ENCODE measurements around the gene CDKN2B-AS1. TPM values are rescaled to one million over a fixed set of nuclear protein-coding genes. Genes with fewer than 3 reads are reported as not detected.
A peak's percentile ranks its signal among the peaks of the same experiment; 100 is the strongest.

CDKN2B-AS1 gene
- total and polyA plus RNA-seq, 2 of the 13 experiments (the other 11 are each of a cell fraction or from before 2014, with no cell fraction given) = 0.64 to 2.3 TPM

- 0% methylated on average over 1 of the region's 1 CpG for WGBS (ENCODE audit: low lambda C conversion rate)
- intact Hi-C loops (cut with micrococcal nuclease; ENCODE audit: unreplicated experiment) = no loop called here
- DNase-seq (ENCODE audit: low spot score) = no peak
- Histone ChIP-seq H3K36me3 (replicated peaks in 1 of 2; ENCODE audit: control insufficient read depth in 1 of 2, insufficient read depth in 2 of 2, low read length in 2 of 2) (no peaks in the 10 kb centered on the region), H3K4me3 (replicated peaks in 1 of 3; ENCODE audit: insufficient read depth in 1 of 3, low read depth in 2 of 3, low read length in 3 of 3) (no peak overlapping the region), H2AFZ (ENCODE audit: low read length) (no peak overlapping the region), H3K4me2 (ENCODE audit: low read depth, low read length) (no peak overlapping the region), H3K9me3 (ENCODE audit: low read length) (no peaks in the 10 kb centered on the region), H3K79me2 (ENCODE audit: insufficient read depth, low read length) (no peaks in the 10 kb centered on the region), H3K27me3 (ENCODE audit: control insufficient read depth in 1 of 2, insufficient read depth in 2 of 2, low read length in 2 of 2) (0 out of 5 replicates have a peak, but pooled peaks cover 0 to 1% of the 10 kb centered on the region in 2 experiments), H3K4me1 (ENCODE audit: insufficient read depth, low read length) (no peaks in the 10 kb centered on the region), H4K20me1 (ENCODE audit: insufficient read depth, low read length) (no peaks in the 10 kb centered on the region), H3K9ac (ENCODE audit: insufficient read depth, low read depth, low read length) (no peak overlapping the region), H3K27ac (ENCODE audit: extremely low read length, insufficient read depth, low read length) (no peak overlapping the region)
- no TSS peak for BruUV-seq (replicated peaks)
- in situ Hi-C loops (cut with HindIII; ENCODE audit: extremely low pct_ligation_motif_present, low pct_unique_long_range_greater_than_20kb) = no loop called here
- ChIA-PET POLR2A (no interaction called here), CTCF (ENCODE audit: low intra/inter-chr PET ratio, low total read pairs) (no interaction called here)
- FAIRE-seq = no peak
- peak; percentile 83 for TF ChIP-seq MAFF (IDR thresholded peaks at IDR 0.05; ENCODE audit: low read depth, low read length)
- TF ChIP-seq MAFK (conservative IDR thresholded peaks at IDR 0.05 in 1 of 2, IDR thresholded peaks at IDR 0.05 in 1 of 2; ENCODE audit: low read length in 2 of 2) = peak; percentile 73 to 87
- no peak for TF ChIP-seq MXD4 (CRISPR knock-in tag; IDR thresholded peaks at IDR 0.05)
- ATAC-seq = no peak
Measured at GRCh38 chr9:22143799-22144625, 149.4 kb downstream of the CDKN2B-AS1 start.

GRCh38 chr9:22146604-22147003 is 152.0 kb downstream of the CDKN2B-AS1 start:
- FAIRE-seq (no peak), DNase-seq (ENCODE audit: low spot score) (no peak), ATAC-seq (no peak)
- no peaks in the 10 kb centered on the region for H4K20me1 ChIP-seq (ENCODE audit: insufficient read depth, low read length)
- no peaks in the 10 kb centered on the region for H3K9me3 ChIP-seq (ENCODE audit: low read length)
- 0 out of 5 replicates have a peak, but pooled peaks cover 0 to 1% of the 10 kb centered on the region in 2 experiments for H3K27me3 ChIP-seq (ENCODE audit: control insufficient read depth in 1 of 2, insufficient read depth in 2 of 2, low read length in 2 of 2)
- no peaks in the 10 kb centered on the region for H3K36me3 ChIP-seq (replicated peaks in 1 of 2; ENCODE audit: control insufficient read depth in 1 of 2, insufficient read depth in 2 of 2, low read length in 2 of 2)
- BruUV-seq (replicated peaks) = no TSS peak
- in situ Hi-C loops (cut with HindIII; ENCODE audit: extremely low pct_ligation_motif_present, low pct_unique_long_range_greater_than_20kb) = no loop called here
- no peak overlapping the region for H3K4me2 ChIP-seq (ENCODE audit: low read depth, low read length)
- no peak overlapping the region for H3K4me3 ChIP-seq (replicated peaks in 1 of 3; ENCODE audit: insufficient read depth in 1 of 3, low read depth in 2 of 3, low read length in 3 of 3)
- no peak overlapping the region for H2AFZ ChIP-seq (ENCODE audit: low read length)
- no peak overlapping the region for H3K27ac ChIP-seq (ENCODE audit: extremely low read length, insufficient read depth, low read length)
- no peaks in the 10 kb centered on the region for H3K79me2 ChIP-seq (ENCODE audit: insufficient read depth, low read length)
- H3K4me1 ChIP-seq (ENCODE audit: insufficient read depth, low read length) = no peaks in the 10 kb centered on the region
- ChIA-PET CTCF (ENCODE audit: low intra/inter-chr PET ratio, low total read pairs) (no interaction called here), POLR2A (interaction anchor here (1.1 kb wide), 1 partner anchor 138 kb away, joined by 3 read pairs; no protein-coding TSS in a partner anchor)
- 64% methylated on average over 3 of the region's 3 CpGs for WGBS (ENCODE audit: low lambda C conversion rate)
- H3K9ac ChIP-seq (ENCODE audit: insufficient read depth, low read depth, low read length) = no peak overlapping the region
- intact Hi-C loops (cut with micrococcal nuclease; ENCODE audit: unreplicated experiment) = no loop called here
- TF ChIP-seq ATRX (CRISPR knock-in tag; IDR thresholded peaks at IDR 0.05; ENCODE audit: borderline replicate concordance) (no peak), ZNF615 (CRISPR knock-in tag; IDR thresholded peaks at IDR 0.05; ENCODE audit: borderline replicate concordance) (no peak), EP300 (IDR thresholded peaks at IDR 0.05; ENCODE audit: low read depth in 2 of 2, low read length in 2 of 2) (no peak), EP300 (CRISPR knock-in tag; IDR thresholded peaks at IDR 0.05; ENCODE audit: borderline replicate concordance) (no peak), ZSCAN31 (CRISPR knock-in tag; IDR thresholded peaks at IDR 0.05; ENCODE audit: low read depth) (no peak), ZSCAN5A (CRISPR knock-in tag; IDR thresholded peaks at IDR 0.05; ENCODE audit: borderline replicate concordance) (no peak), DMAP1 (CRISPR knock-in tag; IDR thresholded peaks at IDR 0.05) (no peak), CEBPB (IDR thresholded peaks at IDR 0.05; ENCODE audit: borderline replicate concordance, low read depth, low read length) (no peak), CREM (IDR thresholded peaks at IDR 0.05) (no peak), CREM (CRISPR knock-in tag; IDR thresholded peaks at IDR 0.05) (no peak), EZH2 (conservative IDR thresholded peaks at IDR 0.05; ENCODE audit: low read depth, low read length) (no peak), TEF (CRISPR knock-in tag; IDR thresholded peaks at IDR 0.05) (no peak), ZNF430 (CRISPR knock-in tag; IDR thresholded peaks at IDR 0.05) (no peak), KDM1A (CRISPR knock-in tag; IDR thresholded peaks at IDR 0.05) (no peak), ZBTB1 (CRISPR knock-in tag; IDR thresholded peaks at IDR 0.05; ENCODE audit: borderline replicate concordance) (no peak)

Measured in HepG2 (cell line).